HG03378 (cell line): ENCODE data around the gene CELF5.
"Not testable (repeated sequence)": the region's sequence is repeated elsewhere in the genome, so short reads cannot be mapped to it uniquely, and the experiment has no call there.

Experiments used
- ATAC-seq: cut with Tn5 transposase; IDR thresholded peaks from one replicate; pipeline ENCODE4 v1.9.1; 2021; ENCODE audit warnings: mild to moderate bottlenecking, moderate library complexity; ENCODE audit not compliant: unreplicated experiment

The CELF5 gene

DNA sequence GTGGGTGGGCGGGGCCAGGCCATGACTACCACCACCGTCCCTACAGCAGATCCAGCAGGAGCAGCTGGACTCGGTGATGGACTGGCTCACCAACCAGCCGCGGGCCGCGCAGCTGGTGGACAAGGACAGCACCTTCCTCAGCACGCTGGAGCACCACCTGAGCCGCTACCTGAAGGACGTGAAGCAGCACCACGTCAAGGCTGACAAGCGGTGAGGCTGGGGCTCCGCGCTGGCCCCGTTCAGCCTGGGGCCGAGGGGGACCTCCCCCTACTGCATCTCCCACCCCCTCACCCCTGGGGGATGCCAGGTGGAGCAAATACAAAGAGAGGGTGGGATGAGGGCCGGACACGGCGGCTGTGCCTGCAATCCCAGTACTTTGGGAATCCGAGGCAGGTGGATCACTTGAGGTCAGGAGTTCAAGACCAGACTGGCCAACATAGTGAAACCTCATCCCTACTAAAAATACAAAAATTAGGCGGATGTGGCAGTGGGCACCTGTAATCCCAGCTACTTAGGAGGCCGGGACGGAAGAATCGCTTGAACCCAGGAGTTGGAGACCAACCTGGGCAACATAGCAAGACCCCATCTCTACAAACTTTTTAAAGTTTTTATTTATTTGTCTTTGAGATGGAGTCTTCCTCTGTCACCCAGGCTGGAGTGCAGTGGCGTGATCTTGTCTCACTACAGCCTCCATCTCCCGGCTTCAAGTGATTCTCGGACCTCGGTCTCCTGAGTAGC, 18.1 kb upstream of the CELF5 start:
- ATAC-seq = no peak

DNA sequence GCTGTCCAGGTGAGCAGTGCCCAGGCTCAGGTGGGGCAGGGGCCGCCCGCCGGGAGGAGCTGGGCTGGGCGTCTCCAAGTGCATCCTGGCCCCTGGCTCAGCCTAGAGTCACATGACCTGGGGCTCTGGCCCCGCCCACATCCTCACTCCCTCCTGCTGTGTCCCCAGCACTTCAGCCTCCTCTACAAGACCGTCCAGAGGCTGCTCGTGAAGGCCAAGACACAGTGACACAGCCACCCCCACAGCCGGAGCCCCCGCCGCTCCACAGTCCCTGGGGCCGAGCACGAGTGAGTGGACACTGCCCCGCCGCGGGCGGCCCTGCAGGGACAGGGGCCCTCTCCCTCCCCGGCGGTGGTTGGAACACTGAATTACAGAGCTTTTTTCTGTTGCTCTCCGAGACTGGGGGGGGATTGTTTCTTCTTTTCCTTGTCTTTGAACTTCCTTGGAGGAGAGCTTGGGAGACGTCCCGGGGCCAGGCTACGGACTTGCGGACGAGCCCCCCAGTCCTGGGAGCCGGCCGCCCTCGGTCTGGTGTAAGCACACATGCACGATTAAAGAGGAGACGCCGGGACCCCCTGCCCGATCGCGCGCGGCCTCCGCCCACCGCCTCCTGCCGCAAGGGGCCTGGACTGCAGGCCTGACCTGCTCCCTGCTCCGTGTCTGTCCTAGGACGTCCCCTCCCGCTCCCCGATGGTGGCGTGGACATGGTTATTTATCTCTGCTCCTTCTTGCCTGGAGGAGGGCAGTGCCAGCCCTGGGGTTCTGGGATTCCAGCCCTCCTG, 16.8 kb upstream of the CELF5 start:
- no peak for ATAC-seq

DNA sequence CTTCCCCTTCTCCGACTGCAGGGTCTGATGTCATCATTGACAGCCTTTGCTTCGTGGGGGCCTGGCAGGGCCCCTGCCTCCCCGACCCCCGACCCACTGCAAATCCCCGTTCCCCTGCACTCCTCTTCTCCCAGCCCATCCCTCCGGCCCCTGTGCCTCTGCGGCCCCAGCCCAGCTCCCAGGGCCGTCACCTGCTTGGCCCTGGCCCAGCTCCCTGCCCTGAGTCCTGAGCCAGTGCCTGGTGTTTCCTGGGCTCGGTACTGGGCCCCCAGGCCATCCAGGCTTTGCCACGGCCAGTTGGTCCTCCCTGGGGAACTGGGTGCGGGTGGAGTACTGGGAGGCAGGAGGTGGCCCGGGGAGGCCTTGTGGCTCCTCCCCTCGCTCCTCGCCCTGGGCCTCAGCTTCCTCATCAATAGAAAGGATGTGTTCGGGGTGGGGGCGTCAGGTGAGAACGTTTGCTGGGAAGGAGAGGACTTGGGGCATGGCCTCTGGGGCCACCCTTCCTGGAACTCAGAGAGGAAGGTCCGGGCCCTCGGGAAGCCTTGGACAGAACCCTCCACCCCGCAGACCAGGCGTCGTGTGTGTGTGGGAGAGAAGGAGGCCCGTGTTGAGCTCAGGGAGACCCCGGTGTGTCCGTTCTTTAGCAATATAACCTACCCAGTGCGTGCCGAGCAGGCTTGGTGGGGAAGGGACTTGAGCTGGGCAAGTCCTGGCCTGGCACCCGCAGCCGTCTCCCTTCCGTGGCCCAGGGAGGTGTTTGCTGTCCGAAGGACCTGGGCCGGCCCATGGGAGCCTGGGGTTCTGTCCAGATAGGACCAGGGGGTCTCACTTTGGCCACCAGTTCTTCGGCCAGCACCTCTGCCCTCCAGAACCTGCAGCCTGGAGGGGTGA, 15.9 kb upstream of the CELF5 start:
- no peak for ATAC-seq

DNA sequence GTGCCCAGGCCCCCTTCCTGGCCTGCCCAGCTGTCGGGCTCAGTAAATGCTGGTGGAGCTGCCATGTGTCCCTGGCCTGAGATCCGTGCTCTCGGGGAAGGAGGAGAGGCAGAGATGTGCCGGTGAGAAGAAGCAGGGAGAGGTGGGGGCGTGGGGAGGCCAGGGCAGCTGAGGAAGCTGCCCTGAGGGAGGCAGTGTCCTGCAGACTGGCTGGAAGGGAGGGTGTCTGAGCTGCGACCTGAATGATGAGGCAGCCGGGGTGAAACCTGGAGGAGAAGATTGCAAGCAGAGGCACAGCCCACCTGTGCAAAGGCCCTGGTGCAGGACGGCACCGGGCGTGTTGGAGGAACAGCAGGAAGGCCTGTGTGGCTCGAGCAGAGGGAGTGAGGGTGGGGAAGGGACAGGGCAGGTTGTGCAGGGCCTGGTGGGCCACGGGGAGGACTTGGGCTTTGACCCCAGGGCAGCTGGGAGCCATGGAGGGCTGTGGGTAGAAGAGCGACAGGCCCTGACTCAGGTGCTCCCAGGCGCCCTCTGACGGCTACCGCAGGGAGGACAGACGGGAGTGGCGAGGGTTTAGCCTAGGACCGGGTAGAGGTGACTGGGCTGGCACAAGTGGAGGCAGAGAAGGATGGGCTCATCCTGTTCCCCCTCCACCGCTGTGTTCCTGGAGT, 14.0 kb upstream of the CELF5 start:
- ATAC-seq = no peak

DNA sequence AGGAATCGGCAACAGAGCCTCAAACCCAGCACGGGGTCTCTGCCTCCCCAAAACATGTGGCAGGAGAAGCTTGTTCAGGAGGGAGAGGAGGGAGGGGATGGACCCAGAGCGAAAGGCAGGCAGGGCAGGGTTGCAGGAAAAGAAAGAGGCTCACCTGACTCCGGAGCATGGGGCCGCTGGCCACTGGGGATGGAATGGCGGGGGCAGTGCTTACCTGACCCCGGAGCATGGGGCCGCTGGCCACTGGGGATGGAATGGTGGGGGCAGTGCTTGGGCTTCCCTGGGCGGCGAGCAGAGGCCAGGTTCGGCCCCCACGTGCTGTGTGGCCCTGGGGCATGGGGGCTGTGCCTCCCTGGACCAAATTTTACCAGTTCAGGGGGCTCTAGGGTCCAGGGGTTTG, 13.3 kb upstream of the CELF5 start:
- no peak for ATAC-seq

DNA sequence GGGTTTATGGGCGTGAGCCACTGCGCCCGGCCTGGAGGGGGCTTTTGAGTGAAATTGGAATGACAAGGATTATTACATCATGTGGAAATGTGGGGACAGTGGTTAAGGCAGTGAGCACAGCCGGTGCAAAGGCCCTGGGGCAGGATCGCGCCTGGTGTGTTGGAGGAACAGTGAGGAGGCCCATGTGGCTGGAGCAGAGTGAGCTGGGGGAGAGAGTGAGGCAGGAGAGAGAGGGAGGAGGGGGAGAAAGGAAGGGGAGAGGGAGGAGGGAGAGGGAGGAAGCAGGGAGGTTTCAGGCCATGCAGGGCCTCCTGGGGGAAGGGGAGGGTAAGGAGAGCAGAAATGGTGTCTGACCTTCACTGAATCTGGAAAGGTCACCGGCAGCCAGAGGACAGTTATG, 11.3 kb upstream of the CELF5 start:
- ATAC-seq = no peak

DNA sequence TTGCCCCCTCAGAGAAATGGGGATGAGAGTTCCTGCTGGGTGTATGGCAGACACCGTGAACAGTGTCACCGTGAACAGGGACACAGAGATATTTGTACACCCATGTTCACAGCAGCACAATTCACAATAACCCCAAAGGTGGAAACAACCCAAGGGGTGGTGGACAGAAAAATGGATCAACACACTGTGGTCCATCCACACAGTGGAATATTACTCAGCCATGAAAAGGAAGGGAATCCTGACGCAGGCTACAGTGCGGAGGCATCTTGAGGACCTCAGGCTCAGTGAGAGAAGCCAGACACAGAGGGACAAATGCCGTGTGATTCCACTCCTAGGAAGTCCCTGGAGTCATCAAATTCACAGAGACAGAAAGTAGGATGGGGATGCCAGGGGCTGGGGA, 7.6 kb upstream of the CELF5 start:
- no peak for ATAC-seq

DNA sequence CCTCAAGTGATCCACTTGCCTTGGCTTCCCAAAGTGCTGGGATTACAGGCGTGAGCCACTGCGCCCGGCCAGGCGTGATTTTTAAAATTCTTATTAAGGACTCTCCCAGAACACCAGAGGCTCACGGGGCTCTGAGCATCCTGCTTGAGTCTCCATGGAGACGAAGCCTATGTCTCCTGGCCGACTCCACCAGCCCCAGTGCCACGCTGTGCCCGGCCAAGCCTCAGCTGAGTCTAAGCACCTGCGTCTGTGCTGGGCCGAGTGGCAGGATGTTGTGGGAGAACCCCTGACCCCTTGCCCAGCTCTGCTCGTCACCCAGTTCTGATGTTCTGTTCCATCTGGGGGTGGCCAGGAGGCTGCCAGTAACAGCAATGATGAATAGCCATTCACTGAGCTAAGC, 3.9 kb upstream of the CELF5 start:
- no peak for ATAC-seq

DNA sequence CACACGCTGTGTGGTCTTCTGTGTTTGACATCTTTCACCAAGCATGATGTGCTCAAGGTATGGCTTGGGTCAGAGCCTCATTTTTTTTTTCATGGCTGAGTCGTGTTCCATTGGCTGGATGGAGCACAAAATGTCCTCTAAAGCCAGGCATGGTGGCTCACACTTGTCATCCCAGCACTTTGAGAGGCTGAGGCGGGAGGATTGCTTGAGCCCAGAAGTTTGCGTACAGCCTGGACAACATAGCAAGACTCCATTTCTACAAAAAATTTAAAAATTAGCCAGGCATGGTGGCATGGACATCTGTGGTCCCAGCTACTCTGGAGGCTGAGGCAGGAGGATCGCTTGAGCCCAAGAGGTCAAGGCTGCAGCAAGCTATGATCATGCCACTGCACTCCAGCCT, 2.9 kb upstream of the CELF5 start:
- ATAC-seq = not testable (repeated sequence)

DNA sequence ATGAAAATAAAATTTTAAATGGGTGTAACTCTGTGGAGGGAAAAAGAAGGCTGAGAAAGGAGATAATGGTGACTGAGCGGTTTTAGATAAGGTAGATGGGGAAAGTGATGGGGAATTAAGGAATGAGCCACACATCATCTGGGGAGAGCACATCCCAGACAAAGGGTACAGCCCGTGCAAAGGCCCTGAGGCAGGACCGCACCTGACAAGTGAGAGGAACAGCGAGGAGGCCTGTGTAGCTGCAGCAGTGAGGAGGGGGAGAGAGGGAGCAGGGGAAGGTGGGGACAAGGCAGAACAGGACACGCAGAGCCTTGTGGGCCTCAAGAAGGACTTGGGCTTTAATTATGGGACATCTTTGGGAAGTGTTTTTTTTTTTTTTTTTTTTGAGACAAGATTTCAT, 1.8 kb upstream of the CELF5 start:
- no peak for ATAC-seq

DNA sequence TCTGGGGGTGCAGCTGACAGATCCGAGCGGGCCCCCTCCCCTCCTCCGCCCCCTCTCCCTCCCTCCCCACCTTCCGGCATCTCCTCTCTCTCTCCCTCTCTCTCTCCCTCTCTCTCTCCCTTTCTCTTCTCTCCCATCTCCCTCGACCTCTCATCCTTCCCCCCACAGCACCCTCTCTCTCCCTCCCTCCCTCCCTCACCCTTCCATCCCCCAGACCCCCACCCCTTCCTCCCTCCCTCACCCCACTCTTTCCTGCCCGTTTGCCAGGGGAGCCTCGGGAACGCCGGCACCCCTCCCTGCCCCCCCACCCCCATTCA, 666 bp downstream of the CELF5 start:
- no peak for ATAC-seq

DNA sequence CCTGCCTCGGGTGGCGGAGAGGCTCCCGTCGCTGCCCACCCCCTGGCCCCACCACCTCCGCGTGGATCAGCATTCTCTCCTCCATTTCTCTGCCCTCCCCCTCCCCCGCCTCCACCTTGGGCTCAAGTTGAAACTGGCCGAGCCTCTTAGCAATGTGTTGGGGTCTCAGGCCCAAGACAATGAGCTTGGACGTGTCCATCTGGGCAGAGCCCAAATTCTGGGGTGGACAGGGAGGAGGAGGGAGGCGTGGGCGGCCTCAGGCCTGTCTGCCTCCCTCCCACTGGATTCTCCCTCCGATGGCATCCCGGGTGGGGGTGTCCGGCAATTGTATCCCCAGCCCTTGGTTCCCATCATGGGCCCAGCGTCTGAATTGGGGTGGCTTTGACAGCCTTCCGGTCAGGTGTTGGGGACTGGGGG, 1.2 kb downstream of the CELF5 start:
- ATAC-seq = no peak

DNA sequence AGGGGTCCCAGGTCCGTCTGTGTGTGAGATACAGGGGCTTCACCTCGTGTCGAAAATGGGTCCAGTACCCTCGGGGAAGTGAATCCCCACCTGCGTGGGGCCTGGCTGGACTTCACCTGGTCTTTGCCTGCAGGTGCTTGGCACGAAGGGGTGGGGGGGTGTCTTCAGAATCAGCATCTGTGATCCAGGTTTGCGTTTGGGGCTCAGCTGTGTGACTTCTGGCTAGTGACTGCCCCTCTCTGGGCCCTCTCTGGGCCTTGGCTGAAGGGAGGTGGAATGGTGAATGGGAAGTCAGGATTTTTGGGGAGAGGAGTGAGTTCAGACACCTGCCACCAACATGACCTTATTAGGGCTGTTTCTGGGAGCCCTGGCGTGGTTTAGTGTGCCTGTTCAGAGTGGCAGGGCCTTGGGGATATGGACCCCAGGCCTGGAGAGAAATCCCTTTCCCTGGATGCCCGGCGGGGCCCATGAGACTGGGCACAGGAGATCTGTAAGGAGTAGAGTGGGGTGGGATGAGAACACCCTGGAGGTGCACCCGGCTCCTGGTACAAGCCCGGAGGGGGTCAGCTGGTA, 2.7 kb downstream of the CELF5 start:
- ATAC-seq = no peak

DNA sequence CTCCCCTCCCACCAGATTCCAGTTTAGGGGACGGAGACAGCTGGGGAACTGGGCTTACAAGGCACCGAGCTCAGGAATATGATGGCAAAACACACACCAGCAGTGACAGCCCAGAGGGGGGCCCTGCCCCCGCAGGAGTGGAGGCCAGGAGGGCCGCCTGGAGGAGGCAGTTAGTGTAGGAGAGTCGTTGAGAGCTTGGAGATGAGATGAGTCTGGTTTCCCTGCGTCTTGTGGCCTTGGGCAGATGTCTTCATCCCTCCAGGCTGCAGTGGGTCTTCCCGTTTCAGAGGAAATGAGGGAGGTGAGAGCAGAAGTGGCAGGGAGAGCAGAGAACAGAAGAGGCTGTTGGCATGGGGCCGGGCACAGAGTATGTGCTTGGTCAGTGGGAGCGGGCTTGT, 4.9 kb downstream of the CELF5 start:
- ATAC-seq = no peak

DNA sequence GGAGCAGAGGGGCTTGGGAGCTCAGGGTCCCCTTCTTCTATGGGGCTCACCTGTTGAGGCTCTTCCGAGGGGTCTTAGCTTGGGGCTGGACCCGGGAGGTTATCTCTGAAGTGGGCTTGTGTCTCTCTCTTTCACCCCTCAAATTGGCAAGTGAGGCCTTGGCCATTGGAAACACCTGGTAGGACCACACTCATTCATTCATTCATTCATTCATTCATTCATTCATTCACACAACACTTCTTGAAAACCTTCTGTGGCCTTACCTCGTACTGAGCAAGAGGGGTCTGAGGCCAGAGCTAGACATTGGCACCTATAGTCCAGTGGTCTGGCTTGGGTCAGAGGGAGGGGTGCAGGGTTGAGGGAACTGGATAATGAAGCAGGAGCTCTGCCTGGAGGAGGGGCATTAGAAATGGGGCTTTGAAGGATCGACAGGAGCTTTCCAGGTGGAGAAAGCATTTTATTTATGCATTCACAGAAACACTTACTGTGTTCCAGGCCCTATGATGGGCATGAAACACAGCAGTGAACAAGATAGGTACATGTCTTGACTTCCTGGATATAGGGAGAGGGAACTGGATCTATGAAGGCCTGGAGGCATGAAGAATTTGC, 5.5 kb downstream of the CELF5 start:
- ATAC-seq = no peak

DNA sequence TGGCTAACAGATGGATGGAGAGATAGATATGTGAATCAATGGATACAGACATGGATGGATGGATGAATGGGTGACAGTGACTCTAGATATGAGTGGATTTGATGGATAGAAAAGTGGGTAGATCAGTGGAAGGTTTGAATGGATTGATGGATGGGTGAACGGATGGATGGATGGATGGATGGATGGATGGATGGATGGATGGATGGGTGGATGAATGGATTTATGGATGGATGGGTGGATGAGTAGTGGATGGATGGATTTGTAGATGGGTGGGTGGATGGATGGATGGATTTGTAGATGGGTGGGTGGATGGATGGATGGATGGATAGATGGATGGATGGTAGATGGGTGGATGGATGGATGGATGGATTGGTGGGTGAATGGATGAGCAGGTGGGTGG, 6.8 kb downstream of the CELF5 start:
- ATAC-seq = no peak

DNA sequence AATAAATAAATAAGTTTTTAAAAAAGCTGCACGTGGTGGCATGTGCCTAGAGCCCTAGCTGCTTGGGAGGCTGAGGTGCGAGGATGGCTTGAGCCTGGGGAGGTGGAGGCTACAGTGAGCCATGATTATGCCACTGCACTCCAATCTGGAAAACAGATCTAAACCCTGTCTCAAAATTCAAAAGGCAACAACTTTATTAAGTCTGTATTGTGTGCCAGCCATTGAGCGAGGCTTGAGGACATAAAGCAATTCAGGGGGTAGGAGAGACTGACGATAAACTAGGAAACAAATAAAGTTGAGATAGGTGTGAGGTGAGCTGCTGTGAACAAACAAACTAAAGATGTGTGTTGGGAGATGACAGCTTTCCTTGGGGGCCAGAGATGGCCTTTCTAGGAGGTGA, 8.7 kb downstream of the CELF5 start:
- no peak for ATAC-seq

DNA sequence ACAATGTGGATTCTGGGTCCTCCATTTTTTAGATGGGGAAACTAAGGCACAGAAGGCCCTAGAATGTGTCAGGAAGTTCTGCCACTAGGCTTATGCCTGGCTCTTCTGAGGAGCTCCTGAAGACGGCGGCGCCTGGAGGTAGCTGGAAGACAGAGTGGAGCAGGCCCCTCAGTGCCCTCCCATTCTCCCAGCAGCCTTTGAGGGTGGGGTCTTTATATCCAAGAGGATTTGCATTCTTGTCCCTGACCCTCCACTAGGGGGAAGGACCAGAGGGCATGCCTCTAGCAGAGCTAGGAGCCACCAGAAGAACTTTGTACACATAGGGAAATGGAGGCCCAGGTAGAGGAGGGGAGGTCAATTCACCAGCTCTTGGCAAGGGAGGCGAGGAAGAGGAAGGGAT, 9.4 kb downstream of the CELF5 start:
- no peak for ATAC-seq

DNA sequence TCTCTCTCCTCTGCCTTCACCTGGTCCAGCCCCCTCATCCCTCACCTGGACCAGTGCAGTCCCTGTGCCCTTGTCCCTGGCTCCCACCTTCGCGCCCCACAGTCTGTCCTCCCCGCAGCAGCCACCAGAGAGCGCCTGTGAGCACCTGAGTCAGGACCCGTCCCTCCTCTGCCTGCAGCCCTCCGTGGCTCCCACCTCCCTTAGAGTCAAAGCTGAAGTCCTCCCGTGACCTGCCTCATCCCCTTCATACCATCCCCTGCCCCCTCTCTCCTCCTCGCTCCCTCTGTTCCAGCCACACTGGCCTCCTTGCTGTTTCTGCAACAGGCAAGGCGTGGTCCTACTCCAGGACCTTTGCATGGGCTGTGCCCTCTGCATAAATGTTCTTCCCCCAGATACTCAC, 10.3 kb downstream of the CELF5 start:
- no peak for ATAC-seq

DNA sequence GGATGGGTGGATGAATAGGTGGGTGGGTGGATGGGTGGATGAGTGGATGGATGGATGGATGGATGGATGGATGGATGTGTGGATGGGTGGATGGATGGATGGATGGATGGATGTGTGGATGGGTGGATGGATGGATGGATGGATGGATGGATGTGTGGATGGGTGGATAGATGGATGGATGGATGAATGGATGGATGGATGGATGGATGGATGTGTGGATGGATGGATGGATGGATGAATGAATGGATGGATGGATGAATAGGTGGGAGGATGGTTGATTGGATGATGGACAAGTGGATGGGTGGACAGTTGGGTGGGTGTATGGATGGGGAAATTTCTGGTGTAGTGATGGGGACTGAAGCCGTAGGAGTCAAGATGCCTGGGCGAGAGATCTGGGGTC, 11.1 kb downstream of the CELF5 start:
- not testable (repeated sequence) for ATAC-seq
